ENCODE results near the gene PLG.

- peak in 2 of 4 experiments; percentile 13 to 56 for TF ChIP-seq CTCF (IDR thresholded peaks at IDR 0.05)
- no peak for TF ChIP-seq POLR2A (IDR thresholded peaks at IDR 0.05)
- no peak for TF ChIP-seq POLR2AphosphoS5 (IDR thresholded peaks at IDR 0.05)
These were observed 48.2 kb downstream of the PLG start for GRCh38 chr6:160750276-160750689.

Measured in prostate gland (tissue), 2 donors.